Measurements from ENCODE around the gene SLC16A9. TPM values are rescaled to one million over a fixed set of nuclear protein-coding genes. Genes with fewer than 3 reads are reported as not detected.

Gene SLC16A9
- total RNA-seq, 4 donors from 2014 or later = 0.17 to 0.82 (median 0.39) TPM

DNA sequence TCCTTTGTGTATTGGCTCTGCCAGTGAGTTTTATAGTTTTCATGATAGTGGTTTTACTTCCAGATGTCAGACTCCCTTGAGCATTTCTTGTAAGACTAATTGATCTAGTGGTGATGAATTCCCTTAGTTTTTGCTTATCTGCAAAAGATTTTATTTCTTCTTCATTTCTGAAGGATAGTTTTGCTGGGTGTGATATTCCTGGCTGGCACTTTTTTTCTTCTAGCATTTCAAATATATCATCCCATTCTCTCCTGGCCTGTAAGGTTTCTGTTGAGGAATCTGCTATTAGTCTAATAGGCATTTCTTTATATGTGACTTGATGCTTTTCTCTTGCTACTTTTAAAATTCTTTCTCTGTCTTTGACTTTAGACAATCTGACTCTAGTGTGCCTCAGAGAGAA lies 64.8 kb downstream of the SLC16A9 start:
- TF ChIP-seq, protein P1, sequence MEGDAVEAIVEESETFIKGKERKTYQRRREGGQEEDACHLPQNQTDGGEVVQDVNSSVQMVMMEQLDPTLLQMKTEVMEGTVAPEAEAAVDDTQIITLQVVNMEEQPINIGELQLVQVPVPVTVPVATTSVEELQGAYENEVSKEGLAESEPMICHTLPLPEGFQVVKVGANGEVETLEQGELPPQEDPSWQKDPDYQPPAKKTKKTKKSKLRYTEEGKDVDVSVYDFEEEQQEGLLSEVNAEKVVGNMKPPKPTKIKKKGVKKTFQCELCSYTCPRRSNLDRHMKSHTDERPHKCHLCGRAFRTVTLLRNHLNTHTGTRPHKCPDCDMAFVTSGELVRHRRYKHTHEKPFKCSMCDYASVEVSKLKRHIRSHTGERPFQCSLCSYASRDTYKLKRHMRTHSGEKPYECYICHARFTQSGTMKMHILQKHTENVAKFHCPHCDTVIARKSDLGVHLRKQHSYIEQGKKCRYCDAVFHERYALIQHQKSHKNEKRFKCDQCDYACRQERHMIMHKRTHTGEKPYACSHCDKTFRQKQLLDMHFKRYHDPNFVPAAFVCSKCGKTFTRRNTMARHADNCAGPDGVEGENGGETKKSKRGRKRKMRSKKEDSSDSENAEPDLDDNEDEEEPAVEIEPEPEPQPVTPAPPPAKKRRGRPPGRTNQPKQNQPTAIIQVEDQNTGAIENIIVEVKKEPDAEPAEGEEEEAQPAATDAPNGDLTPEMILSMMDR (IDR thresholded peaks at IDR 0.05; ENCODE audit: low read depth) = no peak

- TF ChIP-seq, protein P1 (IDR thresholded peaks at IDR 0.05; ENCODE audit: low read depth) = no peak
Measured at GRCh38 chr10:59635502-59636290, 74.0 kb downstream of the SLC16A9 start.

- TF ChIP-seq, protein P1 (IDR thresholded peaks at IDR 0.05; ENCODE audit: low read depth) = no peak
Measured at GRCh38 chr10:59634102-59634501, 75.5 kb downstream of the SLC16A9 start.

GRCh38 chr10:59633063-59633462 lies 76.6 kb downstream of the SLC16A9 start:
- TF ChIP-seq, protein P1 (IDR thresholded peaks at IDR 0.05; ENCODE audit: low read depth) = no peak

DNA sequence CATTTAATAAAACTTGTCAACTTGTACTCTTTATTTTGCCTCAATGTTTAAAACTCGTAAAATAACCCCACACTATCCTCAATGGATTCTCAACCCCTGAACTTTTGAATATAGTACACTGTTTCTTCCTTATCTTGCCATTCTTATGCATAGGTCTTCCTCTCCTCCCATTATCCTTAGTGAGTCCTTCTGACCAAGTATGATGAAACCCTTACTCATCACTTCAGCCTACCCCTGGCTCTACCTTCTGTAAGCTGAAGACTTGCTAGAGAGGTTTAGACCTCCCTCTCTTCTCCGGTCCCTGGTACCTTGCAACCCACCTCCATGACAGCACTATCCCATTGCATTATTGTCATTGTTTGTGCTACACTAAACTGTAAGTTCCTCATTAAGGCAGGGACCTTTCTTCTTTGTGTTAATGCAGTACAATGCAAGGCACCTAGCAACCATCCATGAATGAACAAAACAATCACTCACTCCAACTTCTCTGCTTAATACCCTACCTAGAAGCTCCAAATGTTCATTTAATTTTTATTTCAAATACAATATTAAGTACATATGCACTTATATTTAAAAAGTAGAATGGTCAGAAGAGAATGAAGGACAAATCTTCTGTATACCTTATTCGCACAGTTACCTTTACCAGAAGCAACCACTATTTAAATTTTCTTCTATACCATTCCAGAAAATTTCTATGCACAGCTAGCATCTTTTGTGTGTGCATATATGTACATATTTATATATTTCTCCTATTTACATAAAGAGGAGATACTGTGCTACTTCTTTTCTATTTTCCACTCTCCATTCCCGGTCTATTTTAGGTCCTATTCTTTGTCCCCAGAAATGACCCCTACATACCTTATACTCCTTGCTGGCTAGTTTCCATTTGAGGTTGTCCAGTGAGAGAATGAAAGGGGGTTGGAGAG lies 77.5 kb downstream of the SLC16A9 start:
- TF ChIP-seq, protein P1 (IDR thresholded peaks at IDR 0.05; ENCODE audit: low read depth) = no peak

GRCh38 chr10:59631237-59631636 lies 78.4 kb downstream of the SLC16A9 start:
- TF ChIP-seq, protein P1 (IDR thresholded peaks at IDR 0.05; ENCODE audit: low read depth) = no peak

GRCh38 chr10:59628965-59629364 lies 80.7 kb downstream of the SLC16A9 start:
- TF ChIP-seq, protein P1 (IDR thresholded peaks at IDR 0.05; ENCODE audit: low read depth) = no peak
